ENCODE results near the gene FUT7. TPM values are rescaled to one million over a fixed set of nuclear protein-coding genes. Genes with fewer than 3 reads are reported as not detected.

FUT7 gene
- total RNA-seq, 6 donors from 2014 or later: 0.94 to 2.3 (median 2.0) TPM; not detected in 1

- 22 to 57% methylated on average over 11 to 34 of the region's 71 CpGs for WGBS, 2 donors
These were observed 21.4 kb upstream of the FUT7 start for GRCh38 chr9:137052998-137053943.

GRCh38 chr9:137052293-137052692 lies 20.4 kb upstream of the FUT7 start:
- WGBS, 2 donors: 83 to 91% methylated on average over 6 to 7 of the region's 8 CpGs
- peaks cover 0 to 47% (median 24%) of the 10 kb centered on the region in 4 donors for H3K27me3 ChIP-seq
- no peak overlapping the region for H3K27ac ChIP-seq
- H3K36me3 ChIP-seq: no peaks in the 10 kb centered on the region
- no peak overlapping the region for H3K4me3 ChIP-seq
- no peaks in the 10 kb centered on the region for H3K9me3 ChIP-seq
- DNase-seq: no peak
- H3K4me1 ChIP-seq: peaks cover 23 to 41% (median 30%) of the 10 kb centered on the region in 4 donors
- TF ChIP-seq CTCF (IDR thresholded peaks at IDR 0.05): no peak
- no peak for TF ChIP-seq EP300 (IDR thresholded peaks at IDR 0.05)
- no peak for TF ChIP-seq POLR2A (IDR thresholded peaks at IDR 0.05)
- no peak for TF ChIP-seq POLR2AphosphoS5 (IDR thresholded peaks at IDR 0.05)
- ATAC-seq (ENCODE audit: low FRiP score in 2 of 2): no peak

More at GRCh38 chr9:137052998-137053943, 21.4 kb upstream of the FUT7 start:
- no peaks in the 10 kb centered on the region for H3K9me3 ChIP-seq
- DNase-seq (peak in 1 of 2 donors; percentile 87), ATAC-seq (ENCODE audit: low FRiP score in 2 of 2) (no peak)
- peak overlapping the region in 3 of 4 donors; percentile 48 to 57 (median 51) for H3K4me3 ChIP-seq
- peaks cover 0 to 38% (median 19%) of the 10 kb centered on the region in 4 donors for H3K27me3 ChIP-seq
- no peaks in the 10 kb centered on the region for H3K36me3 ChIP-seq
- H3K27ac ChIP-seq: no peak overlapping the region
- no peak for TF ChIP-seq POLR2A (IDR thresholded peaks at IDR 0.05)
- no peak for TF ChIP-seq CTCF (IDR thresholded peaks at IDR 0.05)
- no peak for TF ChIP-seq EP300 (IDR thresholded peaks at IDR 0.05)
- TF ChIP-seq POLR2AphosphoS5 (IDR thresholded peaks at IDR 0.05): no peak
- H3K4me1 ChIP-seq: peaks cover 23 to 41% (median 30%) of the 10 kb centered on the region in 4 donors

GRCh38 chr9:137051145-137051724 lies 19.3 kb upstream of the FUT7 start:
- no peak overlapping the region for H3K4me3 ChIP-seq
- no peaks in the 10 kb centered on the region for H3K9me3 ChIP-seq
- H3K4me1 ChIP-seq: peaks cover 27 to 46% (median 34%) of the 10 kb centered on the region in 4 donors
- WGBS, 2 donors: 93% methylated on average over 17 of the region's 17 CpGs; no CpG with 5 or more reads in 1 of the 2 donors
- ATAC-seq (ENCODE audit: low FRiP score in 2 of 2): no peak
- peaks cover 0 to 50% (median 26%) of the 10 kb centered on the region in 4 donors for H3K27me3 ChIP-seq
- H3K27ac ChIP-seq: no peak overlapping the region
- H3K36me3 ChIP-seq: no peaks in the 10 kb centered on the region
- TF ChIP-seq POLR2AphosphoS5 (IDR thresholded peaks at IDR 0.05) (no peak), POLR2A (IDR thresholded peaks at IDR 0.05) (no peak), CTCF (IDR thresholded peaks at IDR 0.05) (no peak), EP300 (IDR thresholded peaks at IDR 0.05) (no peak)
- DNase-seq: peak in 1 of 2 donors; percentile 69

GRCh38 chr9:137050570-137050969 lies 18.7 kb upstream of the FUT7 start:
- peaks cover 26 to 47% (median 36%) of the 10 kb centered on the region in 4 donors for H3K4me1 ChIP-seq
- H3K9me3 ChIP-seq: no peaks in the 10 kb centered on the region

More at GRCh38 chr9:137050570-137050969, 18.7 kb upstream of the FUT7 start:
- no peak for ATAC-seq (ENCODE audit: low FRiP score in 2 of 2)
- 64 to 78% methylated on average over 5 of the region's 5 CpGs for WGBS, 2 donors
- TF ChIP-seq POLR2A (IDR thresholded peaks at IDR 0.05): no peak
- no peak for TF ChIP-seq CTCF (IDR thresholded peaks at IDR 0.05)
- no peak for TF ChIP-seq POLR2AphosphoS5 (IDR thresholded peaks at IDR 0.05)
- TF ChIP-seq EP300 (IDR thresholded peaks at IDR 0.05): no peak
- Histone ChIP-seq H3K4me3 (no peak overlapping the region), H3K27ac (no peak overlapping the region), H3K27me3 (peaks cover 0 to 55% (median 26%) of the 10 kb centered on the region in 4 donors), H3K36me3 (no peaks in the 10 kb centered on the region)
- DNase-seq: peak in 1 of 2 donors; percentile 41
